Left forelimb (tissue), 1 donor: ENCODE results near the gene SLC48A1.

Experiments used
- DNase-seq: peaks from one replicate; pipeline ENCODE4 v3.0.0-alpha.2; 2018; ENCODE audit warnings: low spot score

Gene SLC48A1

GRCh38 chr12:47778881-47779280, 5.8 kb downstream of the SLC48A1 start:
- no peak for DNase-seq

- peak; percentile 93 for DNase-seq
Measured at GRCh38 chr12:47779301-47779942, 6.4 kb downstream of the SLC48A1 start.

- no peak for DNase-seq
Measured at GRCh38 chr12:47779943-47780504, 7.0 kb downstream of the SLC48A1 start.

DNA sequence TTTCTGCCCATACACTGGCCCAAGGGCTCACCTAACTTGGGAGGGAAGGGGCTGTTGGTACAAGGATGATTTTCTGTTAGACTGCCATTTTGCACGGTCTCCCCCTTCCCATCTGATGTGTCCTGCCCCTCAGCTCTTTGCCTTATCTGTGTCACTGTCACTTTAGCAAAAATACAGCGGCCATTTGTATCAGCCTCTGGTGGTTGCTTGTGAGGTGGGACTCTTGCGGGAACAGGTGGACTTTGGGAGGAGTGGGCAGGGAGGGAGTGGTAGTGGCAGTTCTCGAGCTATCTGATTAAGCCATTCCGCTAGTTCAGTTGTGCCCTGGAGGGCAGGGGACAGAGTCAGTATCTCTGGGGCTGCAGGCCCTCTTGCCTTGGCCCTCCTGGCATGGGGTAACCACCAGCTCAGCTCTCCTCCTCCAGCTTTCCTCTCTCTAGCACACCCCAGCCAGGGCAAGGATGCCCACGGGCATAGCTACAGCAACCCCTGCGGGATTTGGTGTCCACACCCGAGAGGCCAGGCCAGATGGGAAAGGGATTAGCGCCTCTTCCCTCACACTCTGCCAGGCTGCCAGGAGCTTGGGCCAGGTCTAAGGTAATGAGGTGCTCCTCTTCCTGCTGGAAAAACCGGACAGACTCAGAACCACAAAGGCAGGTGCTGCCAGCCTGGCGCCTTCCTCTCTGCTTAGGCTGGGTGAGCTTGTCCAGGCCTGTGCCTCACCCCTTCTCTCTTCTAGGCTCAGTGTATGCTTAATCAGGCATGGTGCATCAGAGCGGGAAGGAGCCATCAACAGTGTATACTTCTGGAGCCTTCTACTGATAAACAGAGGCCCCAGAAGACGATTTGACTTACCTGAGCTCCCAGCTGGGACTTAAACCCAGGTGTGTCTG, 8.7 kb downstream of the SLC48A1 start:
- no peak for DNase-seq

DNA sequence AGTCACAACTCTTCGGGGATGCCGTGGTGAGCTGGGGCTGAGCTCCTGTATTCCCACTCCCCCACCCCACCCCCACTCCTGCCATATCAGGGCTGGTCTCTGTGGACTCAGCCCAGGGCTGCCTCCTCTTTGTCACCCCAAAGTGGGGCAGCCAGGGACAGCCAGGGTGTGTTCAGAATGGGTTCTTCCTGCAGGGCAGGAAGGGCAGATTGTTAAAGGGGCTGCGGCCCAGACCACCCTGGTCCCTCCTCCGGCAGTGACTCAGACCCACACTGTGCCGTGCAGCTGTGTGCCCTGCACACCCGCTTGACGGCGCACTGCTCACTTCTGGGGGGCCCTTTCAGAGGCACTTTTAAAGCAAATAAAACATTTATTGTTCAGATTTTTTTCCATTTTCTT, 9.3 kb downstream of the SLC48A1 start:
- DNase-seq: no peak

- no peak for DNase-seq
Measured at GRCh38 chr12:47783024-47783755, 10.2 kb downstream of the SLC48A1 start.

- DNase-seq: no peak
Measured at GRCh38 chr12:47783821-47784819, 11.1 kb downstream of the SLC48A1 start.

DNA sequence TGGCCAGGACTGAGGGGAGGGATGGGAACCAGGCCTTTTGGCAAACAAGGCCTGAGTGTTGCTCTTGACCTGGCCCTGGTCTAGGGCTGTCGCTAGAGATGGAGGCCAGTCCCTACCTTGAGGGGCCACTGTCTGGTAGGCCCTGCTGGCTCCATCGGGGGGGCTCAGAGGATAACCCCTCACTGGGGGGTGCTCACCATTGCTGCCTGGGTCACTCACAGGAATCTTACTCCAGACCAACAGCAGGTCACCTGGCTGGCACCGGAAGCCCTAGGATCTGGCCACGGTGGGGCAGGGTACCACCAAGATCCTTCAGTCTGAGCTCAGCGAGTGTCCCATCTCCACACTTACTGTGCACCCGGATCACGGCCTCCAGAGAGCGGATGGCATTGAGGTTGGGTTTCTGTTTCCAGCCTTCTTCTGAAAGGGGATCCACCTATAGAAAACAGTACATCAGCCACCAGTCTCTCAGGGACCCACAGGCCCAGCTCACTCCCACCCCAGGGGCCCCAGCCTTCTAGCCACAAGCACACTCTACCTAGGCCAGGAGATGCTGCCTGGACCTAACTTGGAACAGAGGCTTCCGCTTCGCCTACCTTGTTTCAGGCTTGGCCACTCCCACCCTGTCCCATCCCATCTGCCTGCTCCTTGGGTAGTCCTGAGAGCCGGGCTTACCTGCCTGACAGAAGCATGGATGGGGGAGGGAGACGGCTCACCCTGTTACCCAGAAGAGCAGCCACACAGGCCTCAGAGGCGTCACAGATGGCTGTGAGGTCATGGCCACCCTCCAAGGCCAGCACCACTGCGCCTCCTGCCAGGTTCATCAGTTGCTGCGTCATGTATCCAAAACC, 12.2 kb downstream of the SLC48A1 start:
- no peak for DNase-seq

GRCh38 chr12:47785887-47786661, 13.0 kb downstream of the SLC48A1 start:
- DNase-seq: no peak

- no peak for DNase-seq
Measured at GRCh38 chr12:47786662-47787280, 13.7 kb downstream of the SLC48A1 start.

GRCh38 chr12:47787596-47788319, 14.7 kb downstream of the SLC48A1 start:
- DNase-seq: no peak

- DNase-seq: no peak
Measured at GRCh38 chr12:47789141-47789540, 16.1 kb downstream of the SLC48A1 start.

GRCh38 chr12:47789712-47790489, 16.9 kb downstream of the SLC48A1 start:
- no peak for DNase-seq

DNA sequence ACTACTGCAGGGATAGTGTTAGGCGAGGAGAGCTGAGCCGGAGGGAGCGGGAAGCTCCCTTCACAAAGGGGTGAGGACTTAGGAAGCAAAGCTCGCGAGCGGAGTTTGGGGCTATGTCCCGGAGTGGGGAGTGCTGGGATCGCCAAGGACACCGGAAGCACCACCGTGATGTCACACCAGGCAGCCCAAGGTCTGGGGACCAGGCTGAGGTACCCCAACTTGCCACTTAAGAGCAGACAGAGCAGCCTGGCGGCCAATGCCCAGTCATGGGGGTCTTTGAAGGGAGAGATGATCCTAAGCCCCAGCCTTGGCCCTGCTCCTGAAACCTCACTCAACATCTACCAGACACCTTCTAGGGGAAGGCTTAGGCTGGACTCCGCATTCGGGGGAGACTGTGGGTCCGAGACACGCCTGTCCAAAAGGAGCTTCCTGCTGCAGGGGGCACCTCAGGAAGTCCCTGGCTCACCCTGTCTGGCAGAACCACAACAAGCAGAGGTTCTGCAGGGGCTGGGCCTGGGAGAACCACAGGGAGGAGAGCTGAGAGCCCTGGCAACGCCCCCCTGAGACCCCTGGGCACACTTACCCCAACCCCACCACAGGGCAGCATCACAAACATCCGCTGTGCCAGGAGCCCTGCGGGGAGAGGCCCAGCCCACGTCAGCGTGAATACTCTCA, 17.8 kb downstream of the SLC48A1 start:
- no peak for DNase-seq

DNA sequence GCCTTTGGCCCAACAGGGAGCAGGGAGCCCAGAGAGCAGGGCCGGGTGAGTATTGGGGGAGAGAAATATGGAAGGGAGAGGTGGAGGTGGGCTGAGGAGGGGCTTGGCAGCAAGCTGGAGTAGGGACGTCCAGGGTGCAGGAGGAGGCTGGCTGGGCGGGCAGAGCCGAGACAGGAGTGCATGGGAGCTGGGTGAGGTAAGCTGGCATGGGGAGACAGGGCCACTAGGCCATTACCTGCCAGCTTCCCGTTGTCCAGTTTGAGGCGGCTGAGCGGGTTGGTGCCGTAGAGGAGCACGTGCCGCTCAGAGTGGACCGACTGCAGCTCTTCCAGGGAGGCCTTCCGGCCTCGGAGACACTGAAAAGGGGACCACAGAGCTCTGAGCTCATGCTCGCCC, 18.3 kb downstream of the SLC48A1 start:
- DNase-seq: no peak

DNA sequence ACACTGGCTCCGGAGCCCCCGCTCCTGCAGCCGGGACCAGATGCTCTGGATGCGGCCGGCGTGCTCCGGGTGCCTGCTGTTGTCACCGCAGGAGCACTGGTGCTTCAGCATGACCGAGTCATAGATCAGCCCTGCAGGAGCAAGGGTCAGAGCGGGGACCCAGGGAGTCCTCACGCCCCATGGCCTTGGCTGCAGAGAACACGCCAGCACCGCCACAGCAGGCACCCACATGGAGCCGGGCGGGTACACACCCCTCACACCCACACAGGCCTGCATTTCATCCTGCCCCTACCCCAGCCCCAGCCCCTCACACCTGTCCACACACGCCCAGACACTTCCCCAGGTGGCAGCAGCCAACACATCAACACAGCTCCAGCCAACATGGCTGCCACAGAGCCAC, 18.8 kb downstream of the SLC48A1 start:
- DNase-seq: no peak
